Right atrium auricular region (tissue), 2 donors: ENCODE results near the gene PCBP3. TPM values are rescaled to one million over a fixed set of nuclear protein-coding genes. Genes with fewer than 3 reads are reported as not detected.

Experiments used
- DNase-seq: peaks from one replicate; pipeline ENCODE4 v3.0.0-alpha.2; 2019; ENCODE audit warnings: low spot score
- H3K27ac ChIP-seq, 2 donors: fragments of 200-600 bp; sonication (generic); 1 replicate in 1 of 2; 2 replicates in 1 of 2; pipeline ENCODE4 v1.5.1; 2016 to 2019
- H3K27me3 ChIP-seq, 2 donors: fragments of 200-600 bp; sonication (generic); one replicate each; pipeline versions ENCODE4 v1.5.1 to v1.6.0; 2017 to 2019
- H3K36me3 ChIP-seq: fragments of 200-600 bp; sonication (generic); one replicate; pipeline ENCODE4 v1.5.1; 2016
- H3K4me1 ChIP-seq, 2 donors: fragments of 200-600 bp; sonication (generic); one replicate each; pipeline versions ENCODE4 v1.5.1 to v1.6.0; 2017 to 2019
- H3K4me3 ChIP-seq, 2 donors: fragments of 200-600 bp; sonication (generic); 1 replicate in 1 of 2; 2 replicates in 1 of 2; pipeline ENCODE4 v1.5.1; 2017 to 2019; ENCODE audit warnings: mild to moderate bottlenecking in 1 of 2, moderate library complexity in 1 of 2
- H3K9me3 ChIP-seq, 2 donors: fragments of 200-600 bp; sonication (generic); one replicate each; pipeline ENCODE4 v1.5.1; 2019
- total RNA-seq, 2 donors: library from RNA; depleted of rRNA; stranded (reverse); fragments of >200 nt; gene quantifications; one replicate each; pipeline ENCODE4 v1.1.0, GENCODE V29; 2016
- TF ChIP-seq, protein P1 (sequence below), 2 donors: fragments of 200-600 bp; sonication (generic); IDR thresholded peaks; one replicate each; pipeline ENCODE4 v1.5.1; 2019; ENCODE audit warnings: antibody characterized with exemption in 2 of 2

Gene PCBP3
- total RNA-seq, 2 donors from 2014 or later, result 2.3 to 5.2 TPM

DNA sequence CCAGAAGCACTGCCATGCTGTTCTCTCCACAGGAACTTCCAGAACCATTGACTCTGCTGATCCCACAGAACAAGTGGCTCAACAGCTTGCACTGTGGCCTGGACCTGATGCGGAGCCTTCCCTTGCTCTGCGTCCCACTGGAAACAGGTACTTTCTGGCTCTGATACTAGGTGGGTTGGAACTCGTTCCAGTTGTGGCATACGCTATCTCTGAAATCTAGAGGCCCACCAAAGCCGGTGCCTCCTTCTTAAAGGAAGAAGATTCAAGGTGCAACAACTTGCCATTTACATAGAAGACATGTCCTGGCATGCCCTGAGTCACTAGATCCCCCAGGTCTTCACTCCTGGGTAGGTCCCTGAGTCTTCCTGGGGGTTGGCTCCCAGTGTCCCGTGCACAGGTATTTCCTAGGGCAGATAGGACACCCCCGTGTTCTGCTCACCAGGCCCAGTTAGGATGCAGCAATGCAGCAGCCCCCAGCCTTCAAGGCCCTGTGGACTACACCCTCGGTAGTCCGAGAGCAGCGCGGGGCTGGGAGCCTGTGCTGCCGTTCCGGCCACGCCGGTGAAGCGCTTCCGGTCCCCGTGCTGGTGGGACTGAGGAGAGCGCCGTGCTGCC lies 10.8 kb upstream of the PCBP3 start:
- Histone ChIP-seq H3K4me3 (no peak overlapping the region), H3K9me3 (no peaks in the 10 kb centered on the region), H3K27ac (no peak overlapping the region), H3K27me3 (no peaks in the 10 kb centered on the region), H3K36me3 (no peaks in the 10 kb centered on the region), H3K4me1 (no peaks in the 10 kb centered on the region)
- TF ChIP-seq, protein P1, sequence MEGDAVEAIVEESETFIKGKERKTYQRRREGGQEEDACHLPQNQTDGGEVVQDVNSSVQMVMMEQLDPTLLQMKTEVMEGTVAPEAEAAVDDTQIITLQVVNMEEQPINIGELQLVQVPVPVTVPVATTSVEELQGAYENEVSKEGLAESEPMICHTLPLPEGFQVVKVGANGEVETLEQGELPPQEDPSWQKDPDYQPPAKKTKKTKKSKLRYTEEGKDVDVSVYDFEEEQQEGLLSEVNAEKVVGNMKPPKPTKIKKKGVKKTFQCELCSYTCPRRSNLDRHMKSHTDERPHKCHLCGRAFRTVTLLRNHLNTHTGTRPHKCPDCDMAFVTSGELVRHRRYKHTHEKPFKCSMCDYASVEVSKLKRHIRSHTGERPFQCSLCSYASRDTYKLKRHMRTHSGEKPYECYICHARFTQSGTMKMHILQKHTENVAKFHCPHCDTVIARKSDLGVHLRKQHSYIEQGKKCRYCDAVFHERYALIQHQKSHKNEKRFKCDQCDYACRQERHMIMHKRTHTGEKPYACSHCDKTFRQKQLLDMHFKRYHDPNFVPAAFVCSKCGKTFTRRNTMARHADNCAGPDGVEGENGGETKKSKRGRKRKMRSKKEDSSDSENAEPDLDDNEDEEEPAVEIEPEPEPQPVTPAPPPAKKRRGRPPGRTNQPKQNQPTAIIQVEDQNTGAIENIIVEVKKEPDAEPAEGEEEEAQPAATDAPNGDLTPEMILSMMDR (IDR thresholded peaks at IDR 0.05), result no peak
- DNase-seq, result no peak

DNA sequence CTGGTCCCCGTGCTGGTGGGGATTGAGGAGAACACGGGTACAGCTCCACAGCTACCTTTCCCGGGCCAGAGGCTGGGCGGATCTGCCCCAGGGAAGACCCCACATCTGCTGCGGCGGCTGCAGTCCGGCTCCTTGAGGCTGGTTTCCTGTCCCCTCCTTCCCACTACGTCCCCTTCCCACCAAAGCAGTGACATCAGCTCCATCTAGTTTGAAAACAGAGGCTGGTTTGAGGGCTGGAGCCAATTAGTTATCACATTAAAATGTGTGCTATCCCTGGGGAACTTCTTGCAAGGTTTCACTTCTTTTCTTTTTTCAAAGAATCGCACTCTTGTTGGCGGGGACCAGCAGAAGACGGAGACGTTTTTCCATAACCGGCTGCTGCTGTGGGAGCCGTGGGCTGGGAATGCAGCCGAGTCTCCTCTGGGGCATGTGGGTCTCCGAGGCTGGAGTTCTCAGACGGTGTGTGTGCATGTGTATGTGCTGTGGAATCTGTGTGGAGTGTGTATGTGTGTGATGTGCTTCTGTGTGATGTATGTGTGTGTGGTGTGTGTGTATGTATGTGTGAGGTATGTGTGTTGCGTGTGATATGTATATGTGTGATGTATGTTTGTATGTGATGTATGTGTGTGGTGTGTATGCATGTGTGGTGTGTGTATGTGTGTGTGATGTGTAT lies 8.9 kb upstream of the PCBP3 start:
- DNase-seq, result no peak
- Histone ChIP-seq H3K9me3 (no peaks in the 10 kb centered on the region), H3K27ac (no peak overlapping the region), H3K4me1 (no peaks in the 10 kb centered on the region), H3K36me3 (no peaks in the 10 kb centered on the region), H3K4me3 (no peak overlapping the region), H3K27me3 (no peaks in the 10 kb centered on the region)
- TF ChIP-seq, protein P1 (IDR thresholded peaks at IDR 0.05), result no peak

DNA sequence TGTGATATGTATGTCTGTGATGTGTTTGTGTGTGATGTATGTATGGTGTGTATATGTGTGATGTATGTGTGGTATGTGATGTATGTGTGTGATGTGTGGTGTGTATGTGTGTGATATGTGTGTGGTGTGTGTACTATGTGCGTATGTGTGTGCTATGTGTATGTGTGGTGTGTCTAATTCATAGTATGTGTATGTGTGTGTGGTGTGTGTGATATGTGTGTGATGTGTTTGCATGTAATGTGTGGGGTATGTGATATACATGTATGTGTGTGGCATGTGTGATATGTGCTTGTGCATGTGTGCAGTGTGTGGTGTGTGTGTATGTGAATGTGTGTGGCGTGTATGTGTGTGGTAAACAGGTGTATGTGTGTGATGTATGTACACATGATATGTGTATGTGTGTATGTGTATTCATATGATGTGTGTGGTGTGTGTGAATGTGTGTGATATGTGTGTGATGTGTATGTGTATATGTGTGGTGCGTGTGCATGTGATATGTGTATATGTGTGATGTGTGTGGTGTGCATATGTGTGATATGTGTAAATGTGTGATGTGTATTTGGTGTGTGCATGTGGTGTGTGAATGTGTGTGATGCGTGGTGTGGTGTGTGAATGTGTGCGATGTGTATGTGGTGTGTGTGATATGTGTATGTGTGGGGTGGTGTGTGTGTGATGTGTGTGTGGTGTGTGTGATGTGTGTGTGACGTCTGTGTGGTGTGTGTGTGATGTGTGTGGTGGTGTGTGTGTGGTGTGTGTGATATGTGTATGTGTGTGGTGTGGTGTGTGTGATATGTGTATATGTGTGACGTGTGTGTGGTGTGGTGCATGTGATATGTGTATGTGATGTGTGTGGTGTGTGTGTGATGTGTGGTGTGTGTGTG lies 8.0 kb upstream of the PCBP3 start:
- no peaks in the 10 kb centered on the region for H3K27me3 ChIP-seq
- H3K4me3 ChIP-seq, result no peak overlapping the region
- no peaks in the 10 kb centered on the region for H3K36me3 ChIP-seq
- no peaks in the 10 kb centered on the region for H3K4me1 ChIP-seq
- DNase-seq, result no peak
- H3K9me3 ChIP-seq, result no peaks in the 10 kb centered on the region
- no peak overlapping the region for H3K27ac ChIP-seq
- TF ChIP-seq, protein P1 (IDR thresholded peaks at IDR 0.05), result no peak

DNA sequence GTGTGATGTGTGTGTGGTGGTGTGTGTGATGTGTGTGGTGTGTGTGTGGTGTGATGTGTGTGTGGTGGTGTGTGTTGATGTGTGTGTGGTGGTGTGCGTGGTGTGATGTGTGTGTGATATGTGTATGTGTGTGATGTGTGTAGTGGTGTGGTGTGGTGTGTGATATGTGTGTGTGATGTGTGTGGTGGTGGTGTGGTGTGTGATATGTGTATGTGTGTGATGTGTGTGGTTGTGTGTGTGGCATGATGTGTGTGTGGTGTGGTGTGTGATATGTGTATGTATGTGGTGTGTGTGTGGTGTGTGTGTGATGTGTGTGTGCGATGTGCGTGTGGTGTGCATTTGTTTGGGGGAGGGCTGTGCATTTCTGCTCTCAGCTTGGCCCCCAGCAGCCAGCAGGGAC lies 7.1 kb upstream of the PCBP3 start:
- DNase-seq, result no peak
- TF ChIP-seq, protein P1 (IDR thresholded peaks at IDR 0.05), result no peak

DNA sequence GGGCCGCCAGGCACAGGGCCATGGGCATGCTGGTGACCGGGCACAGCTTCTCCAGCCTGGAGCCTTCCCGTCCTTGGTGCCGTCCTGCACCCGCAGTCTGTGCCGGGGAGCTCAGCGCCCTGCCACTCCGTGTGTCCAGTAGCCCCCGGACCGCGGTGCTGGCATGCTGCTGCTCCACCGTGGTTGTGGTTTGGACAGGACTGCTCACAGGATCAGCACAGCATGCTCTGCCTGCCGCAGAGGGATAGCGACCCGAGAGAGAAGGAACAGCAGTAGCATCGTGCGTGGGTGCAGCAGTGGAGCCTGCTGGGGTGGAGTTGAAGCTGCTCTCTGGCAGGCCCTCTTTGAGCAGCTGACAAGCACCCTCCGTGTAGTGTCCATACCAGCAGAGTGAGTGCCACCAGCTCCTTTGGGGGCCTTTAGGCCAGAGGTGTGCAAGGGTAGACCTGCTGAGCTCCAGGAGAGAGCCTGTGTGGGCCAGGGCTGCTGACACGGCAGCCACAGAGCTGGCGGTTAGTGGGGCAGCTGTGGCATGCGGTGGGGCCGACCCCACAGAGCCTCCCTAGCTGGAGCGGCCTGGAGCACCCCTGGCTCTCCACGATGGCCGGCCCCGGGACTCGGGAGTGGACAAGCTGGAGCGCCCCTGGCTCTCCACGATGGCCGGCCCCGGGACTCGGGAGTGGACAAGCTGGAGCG lies 6.4 kb upstream of the PCBP3 start:
- no peak for DNase-seq
- Histone ChIP-seq H3K4me3 (no peak overlapping the region), H3K36me3 (no peaks in the 10 kb centered on the region), H3K9me3 (no peaks in the 10 kb centered on the region), H3K27me3 (no peaks in the 10 kb centered on the region), H3K27ac (no peak overlapping the region), H3K4me1 (no peaks in the 10 kb centered on the region)
- TF ChIP-seq, protein P1 (IDR thresholded peaks at IDR 0.05), result no peak

More for the DNA sequence above, 7.1 kb upstream of the PCBP3 start:
- H3K4me3 ChIP-seq, result no peak overlapping the region
- H3K4me1 ChIP-seq, result no peaks in the 10 kb centered on the region
- H3K9me3 ChIP-seq, result no peaks in the 10 kb centered on the region
- H3K27ac ChIP-seq, result no peak overlapping the region
- H3K36me3 ChIP-seq, result no peaks in the 10 kb centered on the region
- no peaks in the 10 kb centered on the region for H3K27me3 ChIP-seq
